HG03565 (cell line): ENCODE measurements around the gene ZNF488.

ENCODE experiments used
- ATAC-seq: cut with Tn5 transposase; IDR thresholded peaks from one replicate; pipeline ENCODE4 v1.9.1; 2021; ENCODE audit warnings: mild to moderate bottlenecking, moderate library complexity; ENCODE audit not compliant: unreplicated experiment

Gene ZNF488

GRCh38 chr10:47383261-47384147 is 589 bp downstream of the ZNF488 start:
- no peak for ATAC-seq

GRCh38 chr10:47381427-47382379 is 2.4 kb downstream of the ZNF488 start:
- no peak for ATAC-seq

GRCh38 chr10:47381103-47381395 is 3.0 kb downstream of the ZNF488 start:
- ATAC-seq, result no peak

GRCh38 chr10:47380341-47381102 is 3.6 kb downstream of the ZNF488 start:
- ATAC-seq, result no peak

- no peak for ATAC-seq
Observed at GRCh38 chr10:47379901-47380300, 4.2 kb downstream of the ZNF488 start.

GRCh38 chr10:47379445-47379785 is 4.7 kb downstream of the ZNF488 start:
- no peak for ATAC-seq

GRCh38 chr10:47378606-47379444 is 5.3 kb downstream of the ZNF488 start:
- no peak for ATAC-seq

GRCh38 chr10:47378183-47378510 is 5.9 kb downstream of the ZNF488 start:
- no peak for ATAC-seq

GRCh38 chr10:47376522-47377220 is 7.4 kb downstream of the ZNF488 start:
- no peak for ATAC-seq

- ATAC-seq, result no peak
Observed at GRCh38 chr10:47374611-47375536, 9.2 kb downstream of the ZNF488 start.

- no peak for ATAC-seq
Observed at GRCh38 chr10:47372726-47373125, 11.4 kb downstream of the ZNF488 start.

- no peak for ATAC-seq
Observed at GRCh38 chr10:47371629-47372485, 12.2 kb downstream of the ZNF488 start.

GRCh38 chr10:47370878-47371277 is 13.2 kb downstream of the ZNF488 start:
- ATAC-seq, result no peak

GRCh38 chr10:47370015-47370767 is 13.9 kb downstream of the ZNF488 start:
- no peak for ATAC-seq

- ATAC-seq, result no peak
Observed at GRCh38 chr10:47369251-47369894, 14.7 kb downstream of the ZNF488 start.

GRCh38 chr10:47368431-47369180 is 15.5 kb downstream of the ZNF488 start:
- no peak for ATAC-seq
